ENCODE results near the gene DENND1A.

GRCh38 chr9:123725389-123725788 lies 204.5 kb downstream of the DENND1A start:
- no peak for TF ChIP-seq POLR2A (IDR thresholded peaks at IDR 0.05)
- TF ChIP-seq, protein P1, sequence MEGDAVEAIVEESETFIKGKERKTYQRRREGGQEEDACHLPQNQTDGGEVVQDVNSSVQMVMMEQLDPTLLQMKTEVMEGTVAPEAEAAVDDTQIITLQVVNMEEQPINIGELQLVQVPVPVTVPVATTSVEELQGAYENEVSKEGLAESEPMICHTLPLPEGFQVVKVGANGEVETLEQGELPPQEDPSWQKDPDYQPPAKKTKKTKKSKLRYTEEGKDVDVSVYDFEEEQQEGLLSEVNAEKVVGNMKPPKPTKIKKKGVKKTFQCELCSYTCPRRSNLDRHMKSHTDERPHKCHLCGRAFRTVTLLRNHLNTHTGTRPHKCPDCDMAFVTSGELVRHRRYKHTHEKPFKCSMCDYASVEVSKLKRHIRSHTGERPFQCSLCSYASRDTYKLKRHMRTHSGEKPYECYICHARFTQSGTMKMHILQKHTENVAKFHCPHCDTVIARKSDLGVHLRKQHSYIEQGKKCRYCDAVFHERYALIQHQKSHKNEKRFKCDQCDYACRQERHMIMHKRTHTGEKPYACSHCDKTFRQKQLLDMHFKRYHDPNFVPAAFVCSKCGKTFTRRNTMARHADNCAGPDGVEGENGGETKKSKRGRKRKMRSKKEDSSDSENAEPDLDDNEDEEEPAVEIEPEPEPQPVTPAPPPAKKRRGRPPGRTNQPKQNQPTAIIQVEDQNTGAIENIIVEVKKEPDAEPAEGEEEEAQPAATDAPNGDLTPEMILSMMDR (IDR thresholded peaks at IDR 0.05), result no peak

Data from adrenal gland (tissue), 5 donors.